CD4-positive, alpha-beta T cell treated with Interleukin-10 for 1 hour (primary cell): ENCODE measurements around the gene ALDH2.
A peak's percentile ranks its signal among the peaks of the same experiment; 100 is the strongest.
"Not testable (repeated sequence)": the region's sequence is repeated elsewhere in the genome, so short reads cannot be mapped to it uniquely, and the experiment has no call there.

Experiments
- DNase-seq: peaks from one replicate; pipeline ENCODE4 v3.0.0-alpha.2; 2020

The ALDH2 gene

GRCh38 chr12:111791507-111791906 lies 24.8 kb downstream of the ALDH2 start:
- DNase-seq, result no peak

GRCh38 chr12:111792155-111792855 lies 25.6 kb downstream of the ALDH2 start:
- DNase-seq, result no peak

- no peak for DNase-seq
Measured at GRCh38 chr12:111792856-111793235, 26.1 kb downstream of the ALDH2 start.

- no peak for DNase-seq
Measured at GRCh38 chr12:111798182-111798581, 31.4 kb downstream of the ALDH2 start.

- no peak for DNase-seq
Measured at GRCh38 chr12:111799758-111800157, 33.0 kb downstream of the ALDH2 start.

- DNase-seq, result no peak
Measured at GRCh38 chr12:111803038-111803626, 36.4 kb downstream of the ALDH2 start.

GRCh38 chr12:111803851-111804250 lies 37.1 kb downstream of the ALDH2 start:
- no peak for DNase-seq

GRCh38 chr12:111806304-111806703 lies 39.6 kb downstream of the ALDH2 start:
- DNase-seq, result no peak

GRCh38 chr12:111807232-111807631 lies 40.5 kb downstream of the ALDH2 start:
- no peak for DNase-seq

- peak; percentile 72 for DNase-seq
Measured at GRCh38 chr12:111812881-111813741, 46.4 kb downstream of the ALDH2 start.

GRCh38 chr12:111816065-111816615 lies 49.4 kb downstream of the ALDH2 start:
- no peak for DNase-seq

GRCh38 chr12:111816898-111817297 lies 50.2 kb downstream of the ALDH2 start:
- DNase-seq, result not testable (repeated sequence)

- no peak for DNase-seq
Measured at GRCh38 chr12:111818340-111818739, 51.6 kb downstream of the ALDH2 start.

GRCh38 chr12:111819191-111820158 lies 52.7 kb downstream of the ALDH2 start:
- DNase-seq, result no peak

- not testable (repeated sequence) for DNase-seq
Measured at GRCh38 chr12:111820828-111821227, 54.1 kb downstream of the ALDH2 start.

- DNase-seq, result no peak
Measured at GRCh38 chr12:111822886-111823285, 56.2 kb downstream of the ALDH2 start.

GRCh38 chr12:111823891-111824290 lies 57.2 kb downstream of the ALDH2 start:
- DNase-seq, result no peak

- DNase-seq, result peak; percentile 35
Measured at GRCh38 chr12:111824312-111824711, 57.6 kb downstream of the ALDH2 start.

- no peak for DNase-seq
Measured at GRCh38 chr12:111825509-111825908, 58.8 kb downstream of the ALDH2 start.

- no peak for DNase-seq
Measured at GRCh38 chr12:111826316-111826715, 59.6 kb downstream of the ALDH2 start.

GRCh38 chr12:111826992-111827391 lies 60.3 kb downstream of the ALDH2 start:
- no peak for DNase-seq

- no peak for DNase-seq
Measured at GRCh38 chr12:111827907-111828306, 61.2 kb downstream of the ALDH2 start.
